ENCODE measurements around the gene TEX2. TPM values are rescaled to one million over a fixed set of nuclear protein-coding genes. Genes with fewer than 3 reads are reported as not detected.

The TEX2 gene
- total and polyA plus RNA-seq, 9 of the 15 experiments (the other 6 are each of a cell fraction or from before 2014, with no cell fraction given): 4.1 to 27.6 (median 19.3) TPM

- Histone ChIP-seq H3K4me2 (ENCODE audit: insufficient read depth, low read length) (no peak overlapping the region), H3K4me1 (replicated peaks in 1 of 2; ENCODE audit: control insufficient read depth in 2 of 2, insufficient read depth in 2 of 2, low read length in 2 of 2) (no peaks in the 10 kb centered on the region; a peak in 2 of 5 replicates), H2AFZ (ENCODE audit: low read depth, low read length) (no peak overlapping the region), H4K20me1 (replicated peaks; ENCODE audit: control insufficient read depth, insufficient read depth, low read length) (no peaks in the 10 kb centered on the region), H3K27me3 (ENCODE audit: control insufficient read depth in 2 of 2, insufficient read depth in 2 of 2, low read length in 2 of 2) (no peaks in the 10 kb centered on the region), H3K36me3 (ENCODE audit: control insufficient read depth, insufficient read depth, low read length) (peaks cover 32% of the 10 kb centered on the region; the same call in 2 of the 3 replicates), H3K9me1 (ENCODE audit: control insufficient read depth, insufficient read depth, low read length) (no peaks in the 10 kb centered on the region), H3K9me3 (replicated peaks; ENCODE audit: control insufficient read depth, insufficient read depth, low read depth, low read length) (no peaks in the 10 kb centered on the region), H3K9ac (ENCODE audit: insufficient read depth in 1 of 2, low read depth in 2 of 2, low read length in 2 of 2) (0 out of 4 replicates have a peak overlapping the region, but pooled peaks of 1 of the 2 experiments have one; percentile 2), H3K27ac (ENCODE audit: extremely low read depth, low read depth, low read length) (no peak overlapping the region), H3K79me2 (ENCODE audit: control insufficient read depth, insufficient read depth, low read length) (no peaks in the 10 kb centered on the region; the same call in 2 of the 3 replicates), H3K4me3 (no peak overlapping the region)
- CTCF ChIA-PET (ENCODE audit: low intra/inter-chr PET ratio): no interaction called here
- POLR2A ChIA-PET: interaction anchor here (0.5 to 1.6 kb wide), 3 partner anchors 9 to 492 kb away, joined by 3 read pairs; no protein-coding TSS in a partner anchor
- TF ChIP-seq L3MBTL2 (IDR thresholded peaks at IDR 0.05) (no peak), TARDBP (IDR thresholded peaks at IDR 0.05) (no peak)
- no peak for ATAC-seq
- DNase-seq (ENCODE audit: extremely low read depth in 1 of 4, low spot score in 3 of 4): no peak
- no peak for FAIRE-seq
- in situ Hi-C loops (cut with MboI): no loop called here
- intact Hi-C loops (cut with micrococcal nuclease): no loop called here
- WGBS (ENCODE audit: insufficient coverage, low coverage, missing lambda C conversion rate): 90% methylated on average over 10 of the region's 11 CpGs
- no TSS peak for BruUV-seq (replicated peaks)
Observed at GRCh38 chr17:64187093-64187895, 75.8 kb downstream of the TEX2 start.

- no TSS peak for BruUV-seq (replicated peaks)
- ChIA-PET POLR2A (interaction anchor here (1.1 to 1.6 kb wide), 2 partner anchors 9 to 41 kb away, joined by 3 read pairs; no protein-coding TSS in a partner anchor), CTCF (ENCODE audit: low intra/inter-chr PET ratio) (no interaction called here)
- Histone ChIP-seq H3K4me1 (replicated peaks in 1 of 2; ENCODE audit: control insufficient read depth in 2 of 2, insufficient read depth in 2 of 2, low read length in 2 of 2) (no peaks in the 10 kb centered on the region; a peak in 2 of 5 replicates), H3K27me3 (ENCODE audit: control insufficient read depth in 2 of 2, insufficient read depth in 2 of 2, low read length in 2 of 2) (no peaks in the 10 kb centered on the region), H3K27ac (ENCODE audit: extremely low read depth, low read depth, low read length) (no peak overlapping the region), H3K79me2 (ENCODE audit: control insufficient read depth, insufficient read depth, low read length) (no peaks in the 10 kb centered on the region; the same call in 2 of the 3 replicates), H3K4me3 (no peak overlapping the region), H2AFZ (ENCODE audit: low read depth, low read length) (no peak overlapping the region), H3K36me3 (ENCODE audit: control insufficient read depth, insufficient read depth, low read length) (peaks cover 30% of the 10 kb centered on the region; the same call in 2 of the 3 replicates), H4K20me1 (replicated peaks; ENCODE audit: control insufficient read depth, insufficient read depth, low read length) (no peaks in the 10 kb centered on the region), H3K9me1 (ENCODE audit: control insufficient read depth, insufficient read depth, low read length) (no peaks in the 10 kb centered on the region), H3K9ac (ENCODE audit: insufficient read depth in 1 of 2, low read depth in 2 of 2, low read length in 2 of 2) (no peak overlapping the region), H3K9me3 (replicated peaks; ENCODE audit: control insufficient read depth, insufficient read depth, low read depth, low read length) (no peaks in the 10 kb centered on the region), H3K4me2 (ENCODE audit: insufficient read depth, low read length) (no peak overlapping the region)
- no peak for ATAC-seq
- in situ Hi-C loops (cut with MboI) (no loop called here), intact Hi-C loops (cut with micrococcal nuclease) (no loop called here)
- no peak for DNase-seq (ENCODE audit: extremely low read depth in 1 of 4, low spot score in 3 of 4)
- WGBS (ENCODE audit: insufficient coverage, low coverage, missing lambda C conversion rate): 85% methylated on average over 12 of the region's 12 CpGs
- no peak for FAIRE-seq
Observed at GRCh38 chr17:64186171-64187092, 76.6 kb downstream of the TEX2 start.
